Mucosa of descending colon (tissue), 3 donors: ENCODE measurements around the gene FGF12. TPM values are rescaled to one million over a fixed set of nuclear protein-coding genes. Genes with fewer than 3 reads are reported as not detected.

ENCODE experiments used
- ATAC-seq: fragments of 200-7000 bp; cut with Tn5 transposase; one replicate; pipeline ENCODE4 v1.9.1; 2020; ENCODE audit warnings: mild to moderate bottlenecking, moderate library complexity
- DNase-seq, 3 donors: peaks; one replicate each; pipeline ENCODE4 v3.0.0-alpha.2; 2020
- H3K36me3 ChIP-seq: fragments of 200-600 bp; one replicate; pipeline ENCODE4 v1.8.0; 2021; ENCODE audit warnings: low read depth, mild to moderate bottlenecking
- H3K4me1 ChIP-seq: fragments of 200-600 bp; one replicate; pipeline ENCODE4 v1.8.0; 2021; ENCODE audit warnings: low read depth, mild to moderate bottlenecking
- H3K4me3 ChIP-seq: fragments of 200-600 bp; one replicate; pipeline ENCODE4 v1.8.0; 2021; ENCODE audit warnings: mild to moderate bottlenecking
- H3K9me3 ChIP-seq: fragments of 200-600 bp; one replicate; pipeline ENCODE4 v1.8.0; 2021; ENCODE audit warnings: mild to moderate bottlenecking
- intact Hi-C, 2 donors: fragments of 100-400 bp; cut with DNase I in 1 of 2; cut with micrococcal nuclease in 1 of 2; formaldehyde crosslinking; loops; one replicate each; pipeline versions ENCODE4 v1.11.0 to v1.11.1; 2022; cut with DNase I, micrococcal nuclease
- total RNA-seq, 3 donors: library from RNA; stranded (reverse); fragmentation: NEBNext Ultra II Directional in 2 of 3; extraction: Animal tissue kit (Norgen Biotek cat#: 25700) in 2 of 3; gene quantifications; one replicate each; pipeline versions ENCODE4 v1.2.1 to v1.2.4, GENCODE V29; 2021 to 2023
- TF ChIP-seq, protein P1 (sequence below): fragments of 200-600 bp; IDR thresholded peaks from one replicate; pipeline ENCODE4 v1.8.0; 2022; ENCODE audit warnings: antibody characterized with exemption, mild to moderate bottlenecking
- donor health status: DM: no; HTN: no; CAD: no; lungs with moderate emphysema.
- donor health status: DM: no; HTN: no; CAD: no.
- donor health status: DM: no; HTN: yes; CAD: no.

FGF12 gene
- total RNA-seq, 3 donors from 2014 or later = 0.35 to 3.3 (median 0.58) TPM

DNA sequence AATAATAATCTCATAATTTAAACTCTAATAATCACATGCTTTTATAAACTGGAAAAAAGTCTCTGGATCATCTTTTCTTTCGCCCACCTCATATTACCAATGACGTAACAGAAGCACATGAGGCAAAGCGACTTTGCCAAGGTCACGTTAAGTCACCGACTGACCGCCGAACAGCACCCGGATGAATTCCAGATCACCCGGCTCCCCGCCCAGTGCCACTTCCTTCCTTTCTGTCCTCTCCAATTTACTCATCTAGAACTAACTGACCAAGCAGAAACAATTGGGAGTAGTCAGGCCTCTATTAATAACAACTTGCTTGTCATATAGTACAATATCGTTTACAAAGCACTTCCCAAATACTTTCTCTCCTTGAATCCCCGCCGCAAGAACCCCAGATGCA lies 21.1 kb downstream of the FGF12 start:
- ATAC-seq = no peak
- H3K4me1 ChIP-seq = no peaks in the 10 kb centered on the region
- DNase-seq = no peak
- no peaks in the 10 kb centered on the region for H3K9me3 ChIP-seq
- H3K36me3 ChIP-seq = no peaks in the 10 kb centered on the region
- H3K4me3 ChIP-seq = no peak overlapping the region
- intact Hi-C loops = no loop called here
- TF ChIP-seq, protein P1, sequence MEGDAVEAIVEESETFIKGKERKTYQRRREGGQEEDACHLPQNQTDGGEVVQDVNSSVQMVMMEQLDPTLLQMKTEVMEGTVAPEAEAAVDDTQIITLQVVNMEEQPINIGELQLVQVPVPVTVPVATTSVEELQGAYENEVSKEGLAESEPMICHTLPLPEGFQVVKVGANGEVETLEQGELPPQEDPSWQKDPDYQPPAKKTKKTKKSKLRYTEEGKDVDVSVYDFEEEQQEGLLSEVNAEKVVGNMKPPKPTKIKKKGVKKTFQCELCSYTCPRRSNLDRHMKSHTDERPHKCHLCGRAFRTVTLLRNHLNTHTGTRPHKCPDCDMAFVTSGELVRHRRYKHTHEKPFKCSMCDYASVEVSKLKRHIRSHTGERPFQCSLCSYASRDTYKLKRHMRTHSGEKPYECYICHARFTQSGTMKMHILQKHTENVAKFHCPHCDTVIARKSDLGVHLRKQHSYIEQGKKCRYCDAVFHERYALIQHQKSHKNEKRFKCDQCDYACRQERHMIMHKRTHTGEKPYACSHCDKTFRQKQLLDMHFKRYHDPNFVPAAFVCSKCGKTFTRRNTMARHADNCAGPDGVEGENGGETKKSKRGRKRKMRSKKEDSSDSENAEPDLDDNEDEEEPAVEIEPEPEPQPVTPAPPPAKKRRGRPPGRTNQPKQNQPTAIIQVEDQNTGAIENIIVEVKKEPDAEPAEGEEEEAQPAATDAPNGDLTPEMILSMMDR = no peak

DNA sequence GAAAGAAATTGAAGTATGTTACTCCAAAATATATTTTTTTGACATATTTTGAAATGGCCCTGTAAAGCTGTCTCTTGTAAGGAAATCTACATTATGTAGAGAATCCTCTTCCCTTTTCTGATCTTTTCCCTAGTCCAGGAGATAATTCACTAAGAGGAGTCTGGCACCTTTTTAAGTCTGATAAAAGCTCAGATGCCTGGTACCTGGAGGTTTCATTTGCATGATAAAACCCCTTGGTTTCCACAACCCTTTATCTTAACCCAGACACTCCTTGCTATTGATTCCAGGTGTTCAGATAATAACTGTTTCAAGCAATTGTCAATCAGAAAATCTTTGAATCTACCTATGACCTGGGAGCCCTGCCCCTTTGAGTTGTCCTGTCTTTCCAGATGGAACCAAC lies 26.5 kb downstream of the FGF12 start:
- no peak for ATAC-seq
- TF ChIP-seq, protein P1 = no peak
- intact Hi-C loops = no loop called here

DNA sequence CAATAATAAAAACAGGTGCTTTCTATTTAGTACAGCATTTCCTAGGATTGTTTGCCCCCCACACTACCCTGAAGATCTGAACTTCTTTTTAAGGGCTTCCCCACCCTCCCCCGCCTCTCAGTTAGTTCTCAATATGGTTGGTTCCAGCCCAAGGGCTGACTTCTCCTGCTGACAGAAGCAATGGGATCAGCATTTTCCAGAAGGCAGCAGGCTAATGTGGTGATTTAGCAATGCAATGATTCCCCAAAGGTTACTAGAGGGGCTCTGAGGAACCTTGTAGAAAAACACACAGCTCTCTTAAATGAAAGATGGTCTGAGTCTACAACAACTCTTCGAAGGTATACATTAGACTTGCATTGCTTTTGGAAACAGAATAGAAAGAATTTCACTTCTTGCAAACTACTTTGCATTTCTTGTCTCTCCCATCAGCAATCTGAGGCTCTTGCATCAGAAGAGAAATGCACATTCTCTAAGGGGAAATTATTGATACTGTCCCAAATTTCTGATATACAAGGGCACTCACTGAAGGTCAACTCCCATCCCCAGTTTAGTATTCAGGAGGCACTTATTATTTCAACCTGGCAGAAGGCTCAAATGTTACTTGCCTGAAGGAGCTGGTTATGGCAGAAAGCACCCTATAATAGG lies 30.3 kb downstream of the FGF12 start:
- H3K9me3 ChIP-seq = no peaks in the 10 kb centered on the region
- intact Hi-C loops = no loop called here
- no peak overlapping the region for H3K4me3 ChIP-seq
- H3K36me3 ChIP-seq = no peaks in the 10 kb centered on the region
- DNase-seq (no peak), ATAC-seq (no peak)
- TF ChIP-seq, protein P1 = no peak
- H3K4me1 ChIP-seq = no peaks in the 10 kb centered on the region

More for the DNA sequence above, 26.5 kb downstream of the FGF12 start:
- DNase-seq = no peak
- H3K9me3 ChIP-seq = no peaks in the 10 kb centered on the region
- no peaks in the 10 kb centered on the region for H3K36me3 ChIP-seq
- no peak overlapping the region for H3K4me3 ChIP-seq
- no peaks in the 10 kb centered on the region for H3K4me1 ChIP-seq

DNA sequence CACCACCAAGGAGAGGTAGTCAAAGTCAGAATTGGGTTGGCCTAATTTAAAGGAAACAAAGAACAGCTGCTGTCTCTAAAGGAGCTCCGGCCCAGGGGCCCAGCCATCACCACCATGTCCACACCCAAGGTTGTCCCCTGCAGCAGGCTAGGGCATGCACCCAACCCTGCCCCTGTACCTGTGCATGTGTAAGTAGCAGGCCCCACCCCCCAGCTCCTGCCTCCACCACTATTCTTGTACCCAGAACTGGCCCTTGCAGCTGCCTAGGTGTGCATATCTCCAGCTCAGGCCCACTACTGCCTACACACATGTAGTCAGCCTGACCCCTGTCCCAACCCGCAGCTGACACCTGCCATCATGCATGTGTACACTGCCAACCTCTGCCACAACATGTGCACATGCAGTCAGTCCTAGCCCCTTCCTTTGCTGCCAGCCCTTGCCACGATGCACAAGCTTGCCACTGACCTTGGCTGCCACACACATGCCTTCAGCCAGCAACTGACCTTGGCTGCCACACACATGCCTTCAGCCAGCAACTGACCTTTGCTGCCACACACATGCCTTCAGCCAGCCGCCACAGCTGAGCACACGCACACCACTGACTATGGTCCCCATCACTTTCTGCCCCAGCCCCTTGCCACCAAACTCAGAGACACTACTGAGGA lies 39.7 kb downstream of the FGF12 start:
- intact Hi-C loops = no loop called here
- ATAC-seq (no peak), DNase-seq (no peak)
- no peaks in the 10 kb centered on the region for H3K36me3 ChIP-seq
- H3K4me3 ChIP-seq = no peak overlapping the region
- TF ChIP-seq, protein P1 = no peak
- no peaks in the 10 kb centered on the region for H3K9me3 ChIP-seq
- no peaks in the 10 kb centered on the region for H3K4me1 ChIP-seq

DNA sequence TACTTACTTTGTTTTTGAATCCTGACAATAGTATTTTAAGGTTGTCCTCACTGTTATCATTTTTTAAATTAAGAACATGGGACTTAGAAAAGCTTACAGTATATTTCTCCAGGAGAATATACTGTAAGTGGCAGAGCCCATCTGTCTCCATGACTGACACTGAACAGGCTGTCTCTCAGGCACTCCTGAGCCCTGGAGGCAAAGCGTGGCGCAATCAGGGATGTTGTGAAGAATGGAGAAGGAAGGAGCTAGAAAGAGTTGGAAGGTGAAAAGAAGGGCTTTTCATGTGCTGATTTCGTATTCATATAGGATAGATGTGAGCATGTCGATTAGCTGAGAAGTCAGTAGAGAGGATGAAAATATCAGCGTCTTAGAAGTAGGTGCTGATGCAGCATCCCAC lies 41.5 kb downstream of the FGF12 start:
- no peaks in the 10 kb centered on the region for H3K9me3 ChIP-seq
- no peaks in the 10 kb centered on the region for H3K4me1 ChIP-seq
- TF ChIP-seq, protein P1 = no peak
- ATAC-seq = no peak
- intact Hi-C loops = no loop called here
- DNase-seq = no peak
- H3K36me3 ChIP-seq = no peaks in the 10 kb centered on the region
- no peak overlapping the region for H3K4me3 ChIP-seq
